SH-SY5Y (cell line): ENCODE measurements around the gene CD19.

Experiments
- GATA2 ChIP-seq: IDR thresholded peaks from 2 replicates; pipeline ENCODE4 v1.6.1; 2011; ENCODE audit warnings: mild to moderate bottlenecking, low read depth, low read length
- GATA3 ChIP-seq: IDR thresholded peaks from 2 replicates; pipeline ENCODE4 v1.6.1; 2011; ENCODE audit warnings: low read depth, mild to moderate bottlenecking, low read length, moderate library complexity

- no peak for TF ChIP-seq GATA2
- no peak for TF ChIP-seq GATA3
Observed at GRCh38 chr16:28985211-28986041, 53.7 kb downstream of the CD19 start.
